ENCODE results near the gene RTN3.
A peak's percentile ranks its signal among the peaks of the same experiment; 100 is the strongest.

RTN3 gene

GRCh38 chr11:63729326-63729725 is 48.0 kb downstream of the RTN3 start:
- no peak for DNase-seq (ENCODE audit: extremely low read depth in 1 of 2, low read depth in 1 of 2)

- no peak for DNase-seq (ENCODE audit: extremely low read depth in 1 of 2, low read depth in 1 of 2)
Measured at GRCh38 chr11:63736864-63737263, 55.6 kb downstream of the RTN3 start.

GRCh38 chr11:63737718-63738117 is 56.4 kb downstream of the RTN3 start:
- no peak for DNase-seq (ENCODE audit: extremely low read depth in 1 of 2, low read depth in 1 of 2)

- DNase-seq (ENCODE audit: extremely low read depth in 1 of 2, low read depth in 1 of 2), result peak; percentile 16 to 43
Measured at GRCh38 chr11:63738720-63739360, 57.5 kb downstream of the RTN3 start.

- no peak for DNase-seq (ENCODE audit: extremely low read depth in 1 of 2, low read depth in 1 of 2)
Measured at GRCh38 chr11:63745304-63746170, 64.2 kb downstream of the RTN3 start.

- DNase-seq (ENCODE audit: extremely low read depth in 1 of 2, low read depth in 1 of 2), result no peak
Measured at GRCh38 chr11:63747011-63747410, 65.7 kb downstream of the RTN3 start.

GRCh38 chr11:63749624-63750023 is 68.3 kb downstream of the RTN3 start:
- DNase-seq (ENCODE audit: extremely low read depth in 1 of 2, low read depth in 1 of 2), result no peak

- no peak for DNase-seq (ENCODE audit: extremely low read depth in 1 of 2, low read depth in 1 of 2)
Measured at GRCh38 chr11:63756919-63757761, 75.8 kb downstream of the RTN3 start.

GRCh38 chr11:63760487-63761079 is 79.3 kb downstream of the RTN3 start:
- no peak for DNase-seq (ENCODE audit: extremely low read depth in 1 of 2, low read depth in 1 of 2)

GRCh38 chr11:63761188-63761587 is 79.9 kb downstream of the RTN3 start:
- DNase-seq (ENCODE audit: extremely low read depth in 1 of 2, low read depth in 1 of 2), result no peak

GRCh38 chr11:63761931-63762653 is 80.8 kb downstream of the RTN3 start:
- no peak for DNase-seq (ENCODE audit: extremely low read depth in 1 of 2, low read depth in 1 of 2)

GRCh38 chr11:63762654-63763495 is 81.6 kb downstream of the RTN3 start:
- DNase-seq (ENCODE audit: extremely low read depth in 1 of 2, low read depth in 1 of 2), result no peak

GRCh38 chr11:63763496-63764339 is 82.4 kb downstream of the RTN3 start:
- no peak for DNase-seq (ENCODE audit: extremely low read depth in 1 of 2, low read depth in 1 of 2)

GRCh38 chr11:63764340-63764678 is 83.0 kb downstream of the RTN3 start:
- DNase-seq (ENCODE audit: extremely low read depth in 1 of 2, low read depth in 1 of 2), result no peak

- no peak for DNase-seq (ENCODE audit: extremely low read depth in 1 of 2, low read depth in 1 of 2)
Measured at GRCh38 chr11:63764679-63765647, 83.7 kb downstream of the RTN3 start.

- DNase-seq (ENCODE audit: extremely low read depth in 1 of 2, low read depth in 1 of 2), result no peak
Measured at GRCh38 chr11:63765688-63766241, 84.5 kb downstream of the RTN3 start.

GRCh38 chr11:63766531-63767235 is 85.4 kb downstream of the RTN3 start:
- no peak for DNase-seq (ENCODE audit: extremely low read depth in 1 of 2, low read depth in 1 of 2)
